GM21619 (cell line): ENCODE measurements around the gene SPNS3.

Source experiments
- ATAC-seq: cut with Tn5 transposase; IDR thresholded peaks from one replicate; pipeline ENCODE4 v1.9.1; 2021; ENCODE audit not compliant: unreplicated experiment

SPNS3 gene, protein sequence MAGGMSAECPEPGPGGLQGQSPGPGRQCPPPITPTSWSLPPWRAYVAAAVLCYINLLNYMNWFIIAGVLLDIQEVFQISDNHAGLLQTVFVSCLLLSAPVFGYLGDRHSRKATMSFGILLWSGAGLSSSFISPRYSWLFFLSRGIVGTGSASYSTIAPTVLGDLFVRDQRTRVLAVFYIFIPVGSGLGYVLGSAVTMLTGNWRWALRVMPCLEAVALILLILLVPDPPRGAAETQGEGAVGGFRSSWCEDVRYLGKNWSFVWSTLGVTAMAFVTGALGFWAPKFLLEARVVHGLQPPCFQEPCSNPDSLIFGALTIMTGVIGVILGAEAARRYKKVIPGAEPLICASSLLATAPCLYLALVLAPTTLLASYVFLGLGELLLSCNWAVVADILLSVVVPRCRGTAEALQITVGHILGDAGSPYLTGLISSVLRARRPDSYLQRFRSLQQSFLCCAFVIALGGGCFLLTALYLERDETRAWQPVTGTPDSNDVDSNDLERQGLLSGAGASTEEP

DNA sequence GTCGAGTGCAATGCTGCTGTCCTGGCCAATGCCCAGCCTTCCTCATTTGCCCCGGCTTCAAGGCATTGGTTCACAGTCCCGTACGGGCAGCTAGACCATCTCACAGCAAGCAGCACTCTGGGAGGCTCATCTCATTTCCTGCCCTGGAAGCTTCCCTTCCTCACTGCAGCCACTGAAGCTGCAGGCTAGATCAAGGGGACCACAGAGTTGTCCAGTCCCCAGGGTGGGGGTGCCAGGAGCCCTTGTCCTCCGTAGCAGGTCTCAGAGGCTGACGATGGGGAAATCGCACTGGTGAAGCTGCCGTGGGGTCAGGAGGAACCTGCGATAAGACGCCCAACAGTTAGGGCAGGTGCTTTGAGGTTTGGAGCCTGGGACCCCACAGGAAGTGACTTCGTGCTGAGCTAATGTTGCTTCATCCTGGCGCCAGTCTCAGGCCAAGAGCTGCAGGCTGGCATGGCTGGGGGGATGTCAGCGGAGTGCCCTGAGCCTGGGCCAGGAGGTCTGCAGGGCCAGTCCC, at the start of gene SPNS3:
Gene SPNS3 (plus strand): TSS at position 426 of the 517 bp plus-strand sequence. CDS start 28 bp downstream, at position 454.
- ATAC-seq: no peak

- no peak for ATAC-seq
Observed at GRCh38 chr17:4386406-4386805, 47.3 kb upstream of the SPNS3 start.

- ATAC-seq: no peak
Observed at GRCh38 chr17:4387137-4387536, 46.6 kb upstream of the SPNS3 start.

GRCh38 chr17:4389079-4389478, 44.7 kb upstream of the SPNS3 start:
- no peak for ATAC-seq

DNA sequence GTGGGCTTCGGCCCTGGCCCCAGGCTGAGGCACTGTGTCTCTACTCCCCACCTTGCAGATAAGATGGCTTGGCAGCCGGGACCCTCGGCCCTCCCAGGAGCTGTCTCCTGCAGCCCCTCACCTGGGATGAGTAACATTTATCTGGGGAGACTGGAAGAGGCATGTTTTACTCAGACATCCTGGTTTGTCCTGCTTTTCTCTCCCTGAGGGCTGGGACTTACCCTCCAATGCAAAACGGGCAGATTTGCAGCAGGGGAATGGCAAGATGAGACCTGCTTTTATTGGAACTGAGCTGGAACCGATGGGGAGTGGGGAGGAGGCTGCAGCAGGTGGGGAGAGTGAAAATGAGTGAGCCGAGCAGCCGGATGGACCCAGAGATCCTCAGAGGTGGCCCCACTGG, 39.9 kb upstream of the SPNS3 start:
- no peak for ATAC-seq

DNA sequence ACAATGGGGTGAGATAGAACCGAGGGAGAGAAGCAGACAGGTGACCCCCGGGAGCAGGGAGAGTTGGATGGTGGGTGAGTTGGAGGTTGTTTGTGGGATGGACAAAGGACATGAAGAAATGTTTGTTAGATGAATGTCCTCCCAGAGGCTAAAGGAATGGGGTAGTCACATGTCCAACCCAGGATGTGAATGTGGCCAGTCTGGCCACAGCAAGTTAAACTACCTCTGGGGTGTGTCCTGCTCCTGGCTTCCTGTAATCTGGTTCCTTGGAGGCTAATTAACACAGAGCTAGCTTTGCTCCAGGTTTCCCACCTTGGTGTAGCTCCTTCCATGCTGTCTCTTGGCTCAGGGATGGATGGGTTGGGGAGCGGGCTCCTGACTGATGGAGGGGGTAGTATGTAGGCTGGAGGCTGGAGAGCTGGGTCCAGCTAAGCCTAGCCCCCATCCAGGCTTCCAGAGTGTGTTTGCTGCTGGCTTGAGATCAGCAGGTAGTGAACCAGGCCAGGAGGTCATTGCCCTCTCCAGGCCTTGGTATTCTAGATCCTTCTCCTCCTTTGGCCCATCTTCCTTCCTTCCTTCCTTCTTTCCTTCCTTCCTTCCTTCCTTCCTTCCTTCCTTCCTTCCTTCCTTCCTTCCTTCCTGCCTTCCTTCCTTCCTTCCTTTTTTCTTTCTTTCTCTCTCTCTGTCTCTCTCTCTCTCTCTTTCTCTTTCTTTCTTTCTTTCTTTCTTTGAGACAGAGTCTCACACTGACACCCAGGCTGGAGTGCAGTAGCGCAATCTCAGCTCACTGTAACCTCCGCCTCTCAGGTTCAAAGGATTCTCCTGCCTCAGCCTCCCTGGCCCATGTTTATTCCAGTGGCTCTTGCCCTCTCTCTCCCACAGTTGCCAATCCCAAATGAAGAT, 39.3 kb upstream of the SPNS3 start:
- ATAC-seq: no peak

GRCh38 chr17:4395111-4395478, 38.6 kb upstream of the SPNS3 start:
- ATAC-seq: no peak

DNA sequence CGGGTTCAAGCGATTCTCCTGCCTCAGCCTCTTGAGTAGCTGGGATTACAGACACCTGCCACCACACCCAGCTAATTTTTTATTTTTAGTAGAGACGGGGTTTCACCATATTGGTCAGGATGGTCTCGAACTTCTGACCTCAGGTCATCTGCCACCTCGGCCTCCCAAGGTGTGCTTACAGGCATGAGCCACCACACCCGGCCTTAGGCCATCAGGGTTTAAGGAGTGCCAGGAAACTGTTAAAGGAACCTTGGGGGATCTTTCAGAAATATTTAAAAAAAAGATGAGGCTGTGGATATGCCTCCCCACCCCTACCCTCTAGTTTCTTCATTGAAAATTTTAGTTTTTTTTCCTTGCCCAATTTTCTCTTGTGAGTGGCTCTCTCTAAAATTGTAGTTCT, 35.9 kb upstream of the SPNS3 start:
- no peak for ATAC-seq

GRCh38 chr17:4405038-4405669, 28.6 kb upstream of the SPNS3 start:
- ATAC-seq: no peak

DNA sequence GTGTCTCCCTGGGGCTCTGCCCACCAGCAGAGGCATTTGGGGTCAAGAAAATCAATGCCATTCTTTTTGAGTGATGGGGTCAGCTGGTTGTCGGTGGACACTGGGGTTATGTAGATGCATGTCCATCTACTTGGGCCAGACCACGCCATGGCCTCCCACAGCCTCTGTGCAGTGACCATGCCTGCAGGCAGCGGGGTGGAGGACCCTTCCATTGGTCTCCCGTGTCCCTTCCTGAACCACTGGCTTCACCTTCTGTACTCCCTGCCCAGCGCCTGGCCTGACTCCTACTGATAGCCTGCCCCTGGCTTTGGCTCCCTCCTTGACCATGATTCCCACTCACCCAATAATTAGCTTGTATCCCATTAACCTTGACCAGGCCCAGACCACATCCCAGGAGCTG, 28.0 kb upstream of the SPNS3 start:
- no peak for ATAC-seq

GRCh38 chr17:4406386-4406785, 27.4 kb upstream of the SPNS3 start:
- no peak for ATAC-seq

DNA sequence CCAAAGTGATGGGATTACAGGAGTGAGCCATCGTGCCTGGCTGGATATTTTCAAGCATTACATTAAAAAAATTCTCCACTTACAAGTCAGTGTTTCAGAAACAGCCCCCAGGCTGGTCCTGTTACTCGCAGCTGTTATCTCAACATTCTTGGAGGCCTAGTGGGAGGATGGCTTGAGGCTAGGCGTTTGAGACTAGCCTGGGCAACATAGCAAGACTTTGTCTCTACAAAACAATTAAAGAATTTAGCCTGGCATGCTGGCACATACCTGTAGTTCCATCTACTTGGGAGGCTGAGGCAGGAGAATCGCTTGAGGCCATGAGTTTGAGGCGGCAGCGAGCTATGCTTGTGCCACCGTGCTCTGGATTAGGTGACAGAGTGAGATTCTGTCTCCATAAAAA, 26.5 kb upstream of the SPNS3 start:
- no peak for ATAC-seq

DNA sequence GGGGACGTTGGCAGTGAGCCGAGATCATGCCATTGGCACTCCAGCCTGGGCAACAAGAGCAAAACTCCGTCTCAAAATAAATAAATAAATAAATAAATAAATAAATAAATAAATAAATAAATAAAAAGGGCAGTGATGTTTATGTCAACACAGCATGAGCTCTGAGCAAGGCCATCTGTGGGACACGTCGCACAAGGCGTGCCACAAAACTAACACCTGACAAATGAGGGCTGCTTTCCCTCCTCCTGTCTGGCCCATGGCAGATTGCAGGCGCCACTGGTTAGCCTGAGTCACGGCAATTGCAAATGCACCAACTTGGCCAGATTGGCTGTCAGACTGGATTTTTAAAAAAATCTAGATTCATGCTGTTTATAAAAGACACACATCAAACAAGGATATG, 25.9 kb upstream of the SPNS3 start:
- ATAC-seq: no peak

DNA sequence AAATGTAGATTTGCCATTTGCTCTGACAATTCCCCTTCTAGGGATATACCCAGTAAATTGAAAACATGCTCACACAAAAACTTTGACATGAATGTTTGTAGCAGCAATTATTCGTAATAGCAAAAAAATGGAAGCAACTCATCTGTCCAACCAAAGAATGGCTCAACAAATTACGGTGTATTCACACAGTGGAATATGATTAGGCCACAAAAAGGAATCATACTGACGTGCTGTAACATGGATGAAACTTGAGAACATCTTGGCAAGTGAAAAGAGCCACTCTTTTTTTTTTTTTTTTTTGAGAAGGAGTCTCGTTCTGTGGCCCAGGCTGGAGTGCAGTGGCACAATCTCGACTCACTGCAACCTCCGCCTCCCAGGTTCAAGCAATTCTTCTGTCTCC, 24.1 kb upstream of the SPNS3 start:
- no peak for ATAC-seq

GRCh38 chr17:4411201-4411600, 22.5 kb upstream of the SPNS3 start:
- ATAC-seq: no peak

DNA sequence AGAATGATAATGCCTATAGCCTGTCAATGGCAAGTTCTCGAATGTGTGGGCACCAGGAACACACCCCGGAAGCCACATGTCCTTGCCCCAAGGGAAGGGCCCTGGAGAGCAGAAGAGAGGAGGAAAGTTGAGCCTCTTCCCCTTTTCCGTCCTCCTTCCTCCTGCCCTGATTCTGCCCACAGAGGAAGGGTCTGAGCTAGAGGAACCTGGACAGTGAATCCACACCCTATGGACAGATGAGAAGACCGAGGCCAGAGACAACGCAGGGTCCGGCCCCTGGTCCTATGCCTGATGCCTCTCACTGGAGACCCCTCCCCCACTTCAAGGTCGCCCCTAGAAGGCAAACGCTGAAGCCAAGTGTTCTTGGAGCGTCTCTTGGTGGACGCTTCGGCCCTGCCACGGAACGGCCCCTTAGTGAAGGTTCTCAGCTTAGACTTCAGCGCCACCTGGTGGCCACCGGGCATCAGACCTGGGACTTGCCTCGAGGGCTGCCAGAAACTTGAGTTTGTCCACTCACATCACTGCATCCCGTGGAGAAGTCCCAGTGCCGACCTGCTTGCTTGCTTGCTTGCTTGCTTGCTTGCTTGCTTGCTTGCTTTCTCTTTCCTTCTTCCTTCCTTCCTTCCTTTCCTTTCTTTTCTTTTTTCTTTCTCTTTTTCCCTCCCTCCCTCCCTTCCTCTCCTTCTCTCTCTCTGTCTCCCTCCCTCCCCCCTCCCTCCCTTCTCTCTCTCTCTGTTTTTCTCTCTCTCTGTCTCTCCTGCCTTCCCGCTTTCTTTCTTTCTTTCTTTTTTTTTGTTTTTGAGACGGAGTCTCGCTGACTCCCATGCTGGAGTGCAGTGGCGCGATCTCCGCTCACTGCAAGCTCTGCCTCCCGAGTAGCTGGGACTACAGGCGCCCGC, 20.6 kb upstream of the SPNS3 start:
- peak; percentile 56 for ATAC-seq

- no peak for ATAC-seq
Observed at GRCh38 chr17:4417129-4417667, 16.5 kb upstream of the SPNS3 start.

DNA sequence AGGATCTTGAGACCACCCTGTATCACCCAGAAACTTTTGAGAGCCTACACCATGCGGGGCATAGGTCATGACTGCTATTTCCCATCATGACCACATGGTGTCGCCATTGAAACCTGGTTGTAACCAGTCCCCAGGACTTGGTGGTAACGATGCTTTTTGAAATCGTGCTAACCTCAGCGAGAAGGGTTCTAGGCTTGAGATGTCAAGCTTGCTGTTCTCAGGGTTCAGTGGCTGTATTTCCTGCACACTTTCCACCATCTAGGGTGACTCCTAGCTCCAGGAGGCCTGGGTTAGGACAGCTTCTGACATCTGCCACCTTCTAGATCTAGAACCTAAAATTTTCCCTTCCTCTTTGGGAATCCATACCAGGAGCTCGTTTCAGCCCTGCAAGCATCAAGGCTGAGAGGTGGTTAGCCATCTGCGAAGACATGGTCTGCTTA, 13.0 kb upstream of the SPNS3 start:
- ATAC-seq: no peak

DNA sequence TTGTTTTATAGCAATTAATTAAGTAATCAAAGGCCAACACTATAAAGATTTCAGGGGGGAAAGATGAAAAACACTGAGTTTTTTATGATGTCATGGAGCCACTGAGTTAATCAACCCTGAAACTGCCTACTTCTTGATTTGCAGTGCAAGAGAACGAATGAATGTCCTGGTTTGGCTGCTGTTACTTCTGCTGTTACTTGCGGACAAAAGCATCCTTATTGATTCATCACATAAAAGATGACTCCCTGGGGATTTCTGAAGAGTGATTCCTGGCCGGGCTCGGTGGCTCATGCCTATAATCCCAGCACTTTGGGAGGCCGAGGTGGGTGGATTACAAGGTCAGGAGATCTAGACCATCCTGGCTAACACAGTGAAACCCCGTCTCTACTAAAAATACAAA, 10.9 kb upstream of the SPNS3 start:
- no peak for ATAC-seq

GRCh38 chr17:4425398-4425797, 8.3 kb upstream of the SPNS3 start:
- ATAC-seq: no peak
